HCT116 (cell line): ENCODE results near the gene CBFA2T2. TPM values are rescaled to one million over a fixed set of nuclear protein-coding genes. Genes with fewer than 3 reads are reported as not detected.

Experiments
- ATAC-seq: fragments of 200-7000 bp; cut with Tn5 transposase; 2 replicates; pipeline ENCODE4 v1.9.1; 2020; ENCODE audit warnings: mild to moderate bottlenecking, moderate library complexity
- BruUV-seq: library from RNA; stranded (reverse); fragments of 400-500 nt; replicated peaks from 2 replicates; lab custom pipeline; 2021; lab: Mats Ljungman, UMichigan
- CTCF ChIA-PET: fragments of 300-600 bp; sonication (Branson Sonifier 250); formaldehyde crosslinking; loops from one replicate; lab custom pipeline; 2021; ENCODE audit warnings: antibody characterized with exemption; lab: Charles Lee
- POLR2A ChIA-PET: fragments of 300-600, 350-600 bp; sonication (Branson Sonifier 250); formaldehyde crosslinking; loops from one replicate; lab custom pipeline; 2021; ENCODE audit warnings: antibody characterized with exemption; lab: Charles Lee
- RAD21 ChIA-PET, 2 experiments: fragments of 300-600 bp; sonication (Branson Sonifier 250); formaldehyde crosslinking; loops; one replicate each; lab custom pipeline; 2023; ENCODE audit warnings: low total read pairs in 2 of 2; ENCODE audit not compliant: uncharacterized antibody in 2 of 2, unreplicated experiment in 2 of 2, low non-redundant PET in 1 of 2; lab: Charles Lee
- DNase-seq: peaks from one replicate; pipeline ENCODE4 v3.0.0-alpha.2; 2010; ENCODE audit warnings: low read depth, low spot score
- H2AFZ ChIP-seq: fragments of 200-600 bp; shearing (Covaris generic), sonication (generic); 2 replicates; pipeline ENCODE4 v1.6.1; 2017; ENCODE audit warnings: low read depth, mixed run types, mixed read lengths, antibody characterized with exemption, low read length; ENCODE audit not compliant: poor library complexity, severe bottlenecking
- H3K27ac ChIP-seq: 2 replicates; pipeline ENCODE4 v1.5.1; 2012; ENCODE audit warnings: low read depth, low read length
- H3K27me3 ChIP-seq: fragments of 200-600 bp; sonication (generic); 2 replicates; pipeline ENCODE4 v1.6.1; 2016; ENCODE audit warnings: mixed run types, low read length, mixed read lengths; ENCODE audit not compliant: insufficient read depth
- H3K36me3 ChIP-seq, 2 experiments: fragments of 200-500 bp in 1 of 2; fragments of 200-600 bp in 1 of 2; sonication (Bioruptor generic) in 1 of 2; sonication (generic) in 1 of 2; 2 replicates each; pipeline versions ENCODE4 v1.5.1 to v1.6.1; 2014 to 2016; ENCODE audit warnings: low read length in 2 of 2, inconsistent platforms in 1 of 2, mixed read lengths in 1 of 2, mixed run types in 1 of 2; ENCODE audit not compliant: insufficient read depth in 2 of 2, control insufficient read depth in 1 of 2
- H3K4me1 ChIP-seq, 2 experiments: fragments of 200-600 bp in 1 of 2; sonication (generic) in 1 of 2; 2 replicates each; pipeline versions ENCODE4 v1.5.1 to v1.6.1; 2012 to 2017; ENCODE audit warnings: low read length in 2 of 2, inconsistent platforms in 1 of 2, mild to moderate bottlenecking in 1 of 2, mixed read lengths in 1 of 2, mixed run types in 1 of 2, moderate library complexity in 1 of 2; ENCODE audit not compliant: insufficient read depth in 2 of 2, control insufficient read depth in 1 of 2
- H3K4me2 ChIP-seq: fragments of 200-600 bp; sonication (generic); 2 replicates; pipeline ENCODE4 v1.6.1; 2017; ENCODE audit warnings: mixed run types, low read length, mixed read lengths
- H3K4me3 ChIP-seq, 2 experiments: fragments of 200-600 bp in 1 of 2; sonication (generic) in 1 of 2; replicated peaks in 1 of 2; 2 replicates each; pipeline ENCODE4 v1.5.1; 2011 to 2016; ENCODE audit warnings: low read length in 2 of 2, control low read depth in 1 of 2, low read depth in 1 of 2, mild to moderate bottlenecking in 1 of 2, mixed read lengths in 1 of 2, mixed run types in 1 of 2
- H3K79me2 ChIP-seq: fragments of 200-600 bp; sonication (generic); 2 replicates; pipeline ENCODE4 v1.6.1; 2017; ENCODE audit warnings: mild to moderate bottlenecking, mixed run types, low read length, moderate library complexity, mixed read lengths; ENCODE audit not compliant: insufficient read depth
- H3K9ac ChIP-seq: fragments of 200-600 bp; sonication (generic); 2 replicates; pipeline ENCODE4 v1.6.1; 2016; ENCODE audit warnings: low read length, mixed read lengths
- H3K9me2 ChIP-seq: fragments of 200-600 bp; sonication (generic), shearing (Covaris generic); 2 replicates; pipeline ENCODE4 v1.6.1; 2017; ENCODE audit warnings: mixed run types, mild to moderate bottlenecking, moderate library complexity; ENCODE audit not compliant: insufficient read depth
- H3K9me3 ChIP-seq, 2 experiments: fragments of 200-500 bp in 1 of 2; fragments of 200-600 bp in 1 of 2; sonication (Bioruptor generic) in 1 of 2; sonication (generic) in 1 of 2; 2 replicates each; pipeline ENCODE4 v1.6.1; 2014 to 2017; ENCODE audit warnings: low read length in 2 of 2, mixed read lengths in 2 of 2, inconsistent platforms in 1 of 2, low read depth in 1 of 2, mild to moderate bottlenecking in 1 of 2, mixed run types in 1 of 2, moderate library complexity in 1 of 2; ENCODE audit not compliant: control insufficient read depth in 1 of 2, insufficient read depth in 1 of 2
- H4K20me1 ChIP-seq: fragments of 200-600 bp; sonication (generic), shearing (Covaris generic); 2 replicates; pipeline ENCODE4 v1.6.1; 2017; ENCODE audit warnings: mixed run types, mild to moderate bottlenecking, moderate library complexity; ENCODE audit not compliant: insufficient read depth
- CTCF ChIP-seq, 3 experiments: fragments of 200-600 bp in 1 of 3; sonication (generic) in 1 of 3; IDR thresholded peaks in 2 of 3; conservative IDR thresholded peaks in 1 of 3; 2 replicates each; pipeline ENCODE4 v1.5.1; 2012 to 2017; ENCODE audit warnings: low read depth in 2 of 3, low read length in 2 of 3, antibody characterized with exemption in 1 of 3, borderline replicate concordance in 1 of 3, control low read depth in 1 of 3, mild to moderate bottlenecking in 1 of 3, mixed read lengths in 1 of 3, mixed run types in 1 of 3, moderate library complexity in 1 of 3; ENCODE audit not compliant: insufficient read depth in 1 of 3
- POLR2A ChIP-seq: IDR thresholded peaks from 2 replicates; pipeline ENCODE4 v1.7.0; 2011; ENCODE audit warnings: borderline replicate concordance; ENCODE audit not compliant: insufficient read depth, insufficient read length; ENCODE audit errors: extremely low read depth
- SIN3A ChIP-seq: IDR thresholded peaks from 2 replicates; pipeline ENCODE4 v1.6.1; 2012; ENCODE audit warnings: low read depth
- SRF ChIP-seq: IDR thresholded peaks from 2 replicates; pipeline ENCODE4 v1.6.1; 2012; ENCODE audit warnings: low read depth
- intact Hi-C: fragments of 100-400 bp; cut with micrococcal nuclease; formaldehyde crosslinking; loops from 2 replicates; pipeline ENCODE4 v1.10.0; 2022
- total RNA-seq: library from RNA; stranded (reverse); gene quantifications from one replicate; pipeline ENCODE4 v1.2.1, GENCODE V29; 2021; ENCODE audit not compliant: unreplicated experiment
- TF ChIP-seq, protein P1 (sequence below): IDR thresholded peaks from 2 replicates; pipeline ENCODE4 v1.6.1; 2011; ENCODE audit warnings: mild to moderate bottlenecking, low read length, moderate library complexity; ENCODE audit not compliant: insufficient replicate concordance; ENCODE audit errors: extremely low read depth

The CBFA2T2 gene
- total RNA-seq, 1 experiment from 2014 or later = 8.0 TPM

DNA sequence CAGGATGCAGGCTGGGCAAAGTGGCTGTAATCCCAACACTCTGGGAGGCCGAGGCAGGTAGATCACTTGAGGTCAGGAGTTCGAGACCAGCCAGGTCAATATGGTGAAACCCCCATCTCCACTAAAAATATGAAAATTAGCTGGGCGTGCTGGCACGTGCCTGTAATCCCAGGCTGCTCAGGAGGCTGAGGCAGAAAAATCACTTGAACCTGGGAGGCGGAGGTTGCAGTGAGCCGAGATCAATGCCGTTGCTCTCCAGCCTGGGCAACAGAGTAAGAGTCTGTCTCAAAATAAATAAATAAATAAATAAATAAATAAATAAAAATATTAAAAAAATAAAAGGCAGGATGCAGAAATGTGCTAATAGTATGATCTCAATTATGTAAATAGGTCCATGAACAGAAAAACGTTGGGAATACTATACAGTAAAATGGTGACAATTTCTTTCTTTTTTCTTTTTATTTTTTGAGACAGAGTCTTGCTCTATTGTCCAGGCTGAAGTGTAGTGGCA is 8.4 kb upstream of the CBFA2T2 start:
- no peak overlapping the region for H3K9ac ChIP-seq
- no peaks in the 10 kb centered on the region for H3K9me3 ChIP-seq
- DNase-seq (no peak), ATAC-seq (no peak)
- H3K36me3 ChIP-seq = no peaks in the 10 kb centered on the region
- H2AFZ ChIP-seq = no peak overlapping the region
- H3K27ac ChIP-seq = no peak overlapping the region
- ChIA-PET RAD21 (interaction anchor here in 1 of 2 experiments (0.7 kb wide), 1 partner anchor 829 kb away, joined by 3 read pairs; no protein-coding TSS in a partner anchor), POLR2A (no interaction called here), CTCF (no interaction called here)
- intact Hi-C loops = no loop called here
- no peak overlapping the region for H3K4me3 ChIP-seq
- no peaks in the 10 kb centered on the region for H3K79me2 ChIP-seq
- no peaks in the 10 kb centered on the region for H4K20me1 ChIP-seq
- no peak overlapping the region for H3K4me2 ChIP-seq
- TF ChIP-seq SRF (no peak), POLR2A (no peak), SIN3A (no peak), CTCF (IDR thresholded peaks at IDR 0.05 in 2 of 3, conservative IDR thresholded peaks at IDR 0.05 in 1 of 3; ENCODE audit: borderline replicate concordance in 1 of 3, insufficient read depth in 1 of 3, low read depth in 2 of 3, low read length in 2 of 3) (no peak)
- TF ChIP-seq, protein P1, sequence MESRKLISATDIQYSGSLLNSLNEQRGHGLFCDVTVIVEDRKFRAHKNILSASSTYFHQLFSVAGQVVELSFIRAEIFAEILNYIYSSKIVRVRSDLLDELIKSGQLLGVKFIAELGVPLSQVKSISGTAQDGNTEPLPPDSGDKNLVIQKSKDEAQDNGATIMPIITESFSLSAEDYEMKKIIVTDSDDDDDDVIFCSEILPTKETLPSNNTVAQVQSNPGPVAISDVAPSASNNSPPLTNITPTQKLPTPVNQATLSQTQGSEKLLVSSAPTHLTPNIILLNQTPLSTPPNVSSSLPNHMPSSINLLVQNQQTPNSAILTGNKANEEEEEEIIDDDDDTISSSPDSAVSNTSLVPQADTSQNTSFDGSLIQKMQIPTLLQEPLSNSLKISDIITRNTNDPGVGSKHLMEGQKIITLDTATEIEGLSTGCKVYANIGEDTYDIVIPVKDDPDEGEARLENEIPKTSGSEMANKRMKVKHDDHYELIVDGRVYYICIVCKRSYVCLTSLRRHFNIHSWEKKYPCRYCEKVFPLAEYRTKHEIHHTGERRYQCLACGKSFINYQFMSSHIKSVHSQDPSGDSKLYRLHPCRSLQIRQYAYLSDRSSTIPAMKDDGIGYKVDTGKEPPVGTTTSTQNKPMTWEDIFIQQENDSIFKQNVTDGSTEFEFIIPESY = no peak
- H3K27me3 ChIP-seq = no peaks in the 10 kb centered on the region
- H3K4me1 ChIP-seq = no peaks in the 10 kb centered on the region
- no TSS peak for BruUV-seq
- no peaks in the 10 kb centered on the region for H3K9me2 ChIP-seq
